DMS79 treated with DMSO at 0.1 percent for 48 hours (cell line): Measurements from ENCODE around the gene WWC1.

Experiments used
- DNase-seq: peaks from one replicate; lab custom pipeline; 2025; lab: John Stamatoyannopoulos, UW

WWC1 gene

DNA sequence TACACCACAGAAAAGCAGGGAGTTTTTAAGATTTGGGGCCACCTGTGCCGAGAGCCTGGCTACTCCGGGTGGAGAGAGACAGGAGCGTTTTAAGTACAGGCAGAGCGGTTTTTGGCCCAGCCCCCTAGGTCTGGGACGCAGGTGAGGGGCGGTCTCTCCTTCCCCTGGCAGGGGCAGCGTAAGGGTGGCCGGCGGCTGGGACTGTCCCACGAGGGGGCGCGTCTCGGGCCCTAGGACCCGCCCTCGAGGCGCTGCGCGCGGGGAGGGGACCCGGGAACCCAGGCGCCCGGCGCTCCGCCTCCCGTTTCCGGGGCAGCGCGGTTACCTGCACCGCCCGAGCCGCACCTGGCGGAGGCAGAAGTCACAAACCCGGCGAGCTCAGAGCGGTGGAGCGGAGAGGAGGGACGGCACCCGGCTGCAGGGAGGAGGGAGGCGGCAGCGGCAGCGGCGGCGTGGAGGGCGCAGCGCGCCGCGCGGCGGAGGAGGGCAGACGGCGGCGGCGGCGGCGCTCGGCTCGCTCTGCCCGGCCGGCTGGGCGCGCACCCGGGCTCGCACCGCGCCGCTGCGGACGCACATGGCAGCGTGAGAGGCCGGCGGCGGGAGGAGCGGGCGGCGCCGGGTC lies at the start of gene WWC1:
Gene WWC1, plus strand, starts transcription at position 304 of the 622 bp plus-strand sequence. CDS start 508 bp downstream, outside the sequence.
- peak; percentile 73 for DNase-seq

DNA sequence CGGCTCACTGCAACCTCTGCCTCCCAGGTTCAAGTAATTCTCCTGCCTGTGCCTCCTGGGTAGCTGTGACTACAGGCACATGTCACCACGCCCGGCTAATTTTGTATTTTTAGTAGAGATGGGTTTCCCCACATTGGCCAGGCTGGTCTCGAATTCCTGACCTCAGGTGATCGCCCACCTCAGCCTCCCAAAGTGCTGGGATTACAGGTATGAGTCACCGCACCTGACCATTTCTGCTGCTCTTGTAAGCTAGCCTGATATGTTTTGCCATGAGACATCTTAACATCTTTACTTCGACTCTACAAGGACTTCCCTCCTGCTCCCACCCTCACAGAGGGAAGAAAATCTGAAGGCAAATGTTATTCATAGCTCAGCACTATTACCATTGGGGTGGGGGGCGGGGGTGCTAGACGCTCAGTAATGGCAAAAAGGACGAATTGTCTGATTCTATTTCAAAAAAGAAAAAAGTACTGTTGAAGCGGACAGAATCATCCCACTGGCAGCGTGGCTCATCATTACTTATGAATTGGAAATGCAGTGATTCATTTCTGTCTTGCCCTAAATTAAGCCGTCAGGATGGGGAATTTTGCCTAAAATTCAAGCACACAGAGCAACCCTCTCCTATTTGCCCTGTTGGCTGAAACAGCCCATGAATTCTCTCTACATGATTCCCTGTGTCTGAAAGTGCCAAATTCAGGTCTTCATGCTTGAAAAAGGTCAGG lies 46.4 kb upstream of the WWC1 start:
- DNase-seq: no peak

DNA sequence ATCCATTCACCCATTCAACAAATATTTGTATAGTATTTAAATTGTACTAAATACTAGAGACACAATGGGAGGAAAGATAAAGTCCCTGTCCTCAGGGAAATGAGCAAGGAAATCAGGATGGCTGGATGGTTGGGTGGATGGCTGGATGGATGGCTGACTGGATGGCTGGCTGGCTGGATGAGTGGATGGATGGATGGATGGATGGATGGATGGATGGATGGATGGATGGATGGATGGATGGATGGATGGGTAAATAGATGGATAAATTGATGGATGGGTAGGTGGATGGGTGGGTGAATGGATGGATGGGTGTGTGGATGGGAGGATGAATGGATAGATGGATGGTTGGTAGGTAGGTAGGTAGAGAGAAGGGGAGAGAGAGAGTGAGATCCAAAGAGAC lies 41.5 kb upstream of the WWC1 start:
- no peak for DNase-seq

DNA sequence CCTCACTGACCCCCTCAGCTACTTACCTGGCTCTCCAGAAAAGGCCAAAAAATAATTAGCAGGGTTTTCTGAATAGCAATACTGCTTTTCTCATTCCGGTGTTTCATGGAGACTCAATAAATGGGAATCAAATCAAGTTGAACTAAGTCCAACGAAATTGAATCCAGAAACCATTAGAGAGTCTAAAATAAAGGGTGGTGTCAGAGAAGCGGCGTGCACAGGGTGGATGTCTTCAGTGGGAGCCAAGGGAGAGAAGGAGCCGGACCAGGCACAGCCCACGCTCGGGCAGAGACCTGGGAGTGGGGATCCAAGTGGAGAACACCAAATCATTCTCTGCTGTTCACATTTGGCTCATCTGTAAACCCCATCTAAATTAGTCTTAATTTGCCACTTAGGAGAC lies 40.2 kb upstream of the WWC1 start:
- DNase-seq: no peak

DNA sequence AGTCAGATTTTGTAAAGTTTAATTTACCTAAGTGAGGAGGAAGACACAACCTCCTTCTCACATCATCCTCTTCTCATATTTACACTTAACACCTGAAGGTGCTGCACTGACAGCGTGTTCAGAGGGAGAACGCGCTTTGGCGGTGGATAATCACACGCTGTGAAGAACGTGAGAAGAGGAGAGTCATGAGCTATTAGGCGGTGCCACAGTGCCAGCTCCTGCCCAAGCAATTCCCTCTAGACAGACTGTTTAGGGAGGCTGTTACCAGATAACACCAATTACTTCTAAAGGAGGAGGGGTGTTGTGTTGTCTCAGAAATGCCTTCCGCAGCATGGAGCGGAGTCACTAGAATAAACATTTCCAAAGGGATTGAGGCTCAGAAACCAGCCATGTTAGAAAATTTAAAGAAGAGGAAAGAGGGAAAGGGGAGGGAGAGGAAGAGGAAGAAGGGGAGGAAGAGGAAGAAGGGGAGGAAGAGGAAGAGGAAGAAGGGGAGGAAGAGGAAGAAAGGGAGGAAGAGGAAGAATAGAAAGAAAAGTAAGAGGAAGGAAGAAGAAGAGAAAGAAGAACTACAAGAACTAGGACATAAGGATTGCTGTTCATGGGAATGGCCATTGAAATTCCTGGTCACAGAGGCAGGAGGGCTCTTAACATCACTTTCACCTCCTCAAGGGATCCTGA lies 37.3 kb upstream of the WWC1 start:
- no peak for DNase-seq

DNA sequence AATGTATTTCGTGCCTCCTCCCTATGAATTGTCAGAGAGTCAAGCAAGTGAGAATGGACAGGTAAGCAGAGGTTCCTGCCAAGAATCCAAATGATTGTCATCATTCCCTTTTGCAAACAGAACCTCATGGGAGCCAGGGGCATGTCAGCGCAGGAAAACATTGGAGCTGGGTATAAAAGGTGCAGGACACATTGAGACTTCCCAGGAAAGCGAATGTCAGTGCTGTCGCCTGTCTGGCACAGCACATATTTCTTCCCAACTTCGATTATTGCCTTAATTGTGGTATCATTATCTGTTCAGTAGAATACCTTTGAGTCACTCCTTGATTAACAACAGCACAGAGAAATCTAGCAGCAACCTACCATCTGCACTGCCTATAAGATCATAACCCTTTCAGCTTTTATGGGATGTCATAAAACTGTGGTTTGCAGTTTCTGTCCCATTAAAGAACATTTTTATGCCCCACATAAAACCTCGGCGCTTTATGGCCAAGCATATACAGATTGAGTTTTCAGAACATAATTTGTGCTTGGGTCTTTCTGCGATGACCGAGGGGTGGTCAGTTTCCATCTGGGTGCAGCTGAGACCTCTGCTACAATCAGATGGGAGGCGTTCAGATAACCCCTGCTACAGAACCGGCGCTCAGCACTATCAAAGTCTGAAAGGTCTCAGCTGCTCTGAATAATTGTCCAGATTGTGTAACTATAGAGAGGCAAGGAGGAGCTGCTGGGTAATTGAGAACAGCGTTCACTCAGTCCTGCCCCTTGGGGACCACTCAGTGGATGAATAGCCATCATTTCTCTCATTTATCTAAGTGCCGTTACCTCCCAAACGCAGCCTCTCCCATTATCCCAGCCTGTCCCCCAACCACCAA lies 30.9 kb upstream of the WWC1 start:
- DNase-seq: no peak

DNA sequence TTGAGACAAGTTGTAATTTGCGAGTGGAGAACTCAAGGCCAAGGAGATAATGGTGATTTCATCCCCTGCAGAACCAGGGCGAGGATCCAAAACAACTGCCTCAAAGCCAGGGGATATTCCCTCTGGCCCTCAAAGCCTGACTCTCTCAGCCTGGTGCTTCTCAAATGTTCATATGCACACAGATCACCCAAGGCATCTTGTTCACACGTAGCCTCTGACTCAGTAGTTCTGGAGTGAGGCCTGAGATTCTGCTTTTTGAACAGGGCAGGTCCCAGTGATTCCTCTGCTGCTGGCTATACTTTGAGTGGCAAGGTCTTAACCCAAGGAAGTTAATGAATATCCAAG lies 30.2 kb upstream of the WWC1 start:
- no peak for DNase-seq

DNA sequence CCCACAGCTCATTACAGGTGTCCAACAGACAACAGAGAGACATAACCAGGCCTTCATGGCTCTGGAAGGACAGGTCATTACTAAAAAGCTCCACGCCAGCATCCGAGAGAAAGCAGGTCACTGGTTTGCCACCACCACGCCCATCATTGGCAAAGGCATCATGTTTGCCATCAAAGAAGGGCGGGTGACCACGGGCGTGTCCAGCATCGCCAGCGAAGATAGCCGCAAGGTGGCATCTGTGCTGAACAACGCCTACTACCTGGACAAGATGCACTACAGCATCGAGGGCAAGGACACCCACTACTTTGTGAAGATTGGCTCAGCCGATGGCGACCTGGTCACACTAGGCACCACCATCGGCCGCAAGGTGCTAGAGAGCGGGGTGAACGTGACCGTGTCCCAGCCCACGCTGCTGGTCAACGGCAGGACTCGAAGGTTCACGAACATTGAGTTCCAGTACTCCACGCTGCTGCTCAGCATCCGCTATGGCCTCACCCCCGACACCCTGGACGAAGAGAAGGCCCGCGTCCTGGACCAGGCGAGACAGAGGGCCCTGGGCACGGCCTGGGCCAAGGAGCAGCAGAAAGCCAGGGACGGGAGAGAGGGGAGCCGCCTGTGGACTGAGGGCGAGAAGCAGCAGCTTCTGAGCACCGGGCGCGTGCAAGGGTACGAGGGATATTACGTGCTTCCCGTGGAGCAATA lies 29.3 kb upstream of the WWC1 start:
- DNase-seq: no peak

DNA sequence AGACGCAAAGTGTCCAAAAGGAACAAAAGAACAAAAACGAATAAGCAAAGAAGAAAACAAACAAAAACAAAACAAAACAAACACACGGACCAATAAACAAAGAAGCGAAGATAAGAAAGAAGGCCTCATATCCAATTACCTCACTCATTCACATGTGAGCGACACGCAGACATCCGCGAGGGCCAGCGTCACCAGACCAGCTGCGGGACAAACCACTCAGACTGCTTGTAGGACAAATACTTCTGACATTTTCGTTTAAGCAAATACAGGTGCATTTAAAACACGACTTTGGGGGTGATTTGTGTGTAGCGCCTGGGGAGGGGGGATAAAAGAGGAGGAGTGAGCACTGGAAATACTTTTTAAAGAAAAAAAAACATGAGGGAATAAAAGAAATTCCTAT lies 28.3 kb upstream of the WWC1 start:
- DNase-seq: no peak

DNA sequence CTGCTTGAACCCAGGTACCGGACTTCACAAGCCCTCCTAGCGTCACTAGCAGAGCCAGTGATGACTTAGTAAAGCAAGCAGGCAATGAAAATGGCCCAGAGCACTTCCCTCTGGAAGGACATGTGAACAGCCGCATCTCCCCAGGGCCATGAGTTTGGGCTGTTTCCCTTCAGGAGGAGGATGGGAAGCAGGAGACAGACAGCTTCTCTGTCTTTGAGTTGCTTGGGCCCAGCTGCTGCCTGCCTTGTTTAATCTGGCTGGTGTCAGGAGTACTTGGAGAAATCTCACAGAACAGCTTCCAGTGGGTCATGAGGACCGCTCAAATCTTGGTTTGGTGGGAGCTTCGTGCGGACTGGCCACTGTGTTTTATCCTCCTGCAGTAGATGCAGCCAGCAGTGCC lies 25.4 kb upstream of the WWC1 start:
- no peak for DNase-seq

DNA sequence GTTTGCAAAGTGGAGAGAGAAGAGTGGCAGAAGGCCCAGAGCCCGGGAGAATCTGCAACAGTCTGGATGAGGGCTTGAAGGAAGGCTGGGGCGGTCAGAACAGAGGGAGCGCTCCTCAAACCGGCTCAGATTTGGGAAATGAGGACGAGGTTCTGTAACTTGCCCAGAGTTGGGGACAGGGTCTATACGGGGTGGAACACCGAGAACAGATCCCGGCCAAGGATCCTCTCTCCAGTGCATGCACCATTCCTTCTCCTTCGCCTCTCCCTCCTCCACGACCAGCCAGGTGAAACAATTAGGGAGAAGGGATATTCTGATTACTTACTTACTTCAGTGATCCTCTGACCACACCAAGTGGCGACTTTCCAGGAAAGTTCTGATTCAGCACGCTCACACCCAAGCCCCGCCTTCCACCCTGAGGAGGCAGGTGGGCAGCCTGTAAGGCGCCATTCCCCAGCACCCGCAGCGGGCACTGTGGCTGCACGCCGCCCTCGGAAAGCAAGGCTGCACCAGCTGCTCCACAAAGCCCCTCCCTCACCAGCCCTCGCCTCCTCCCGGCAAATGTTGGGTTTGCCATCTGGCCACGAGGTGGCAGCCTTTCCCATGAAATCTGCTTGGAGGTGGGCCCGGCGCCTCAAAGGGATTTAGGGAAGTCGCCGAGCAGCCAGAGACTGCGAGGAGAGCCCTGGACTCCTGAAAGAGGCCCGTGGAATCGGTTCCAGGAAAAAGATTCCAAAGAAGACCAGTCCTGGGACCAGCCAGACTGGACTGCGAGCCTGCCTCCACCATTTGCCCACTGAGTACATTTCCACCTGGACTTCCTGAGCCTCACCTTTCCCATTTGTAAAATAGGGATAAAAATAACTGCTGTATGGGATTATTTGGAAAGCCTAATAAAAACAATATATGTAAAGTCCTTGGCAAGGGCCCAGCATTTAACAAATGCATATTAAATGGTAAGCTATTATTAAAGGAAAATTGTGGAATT lies 22.2 kb upstream of the WWC1 start:
- DNase-seq: peak; percentile 78

DNA sequence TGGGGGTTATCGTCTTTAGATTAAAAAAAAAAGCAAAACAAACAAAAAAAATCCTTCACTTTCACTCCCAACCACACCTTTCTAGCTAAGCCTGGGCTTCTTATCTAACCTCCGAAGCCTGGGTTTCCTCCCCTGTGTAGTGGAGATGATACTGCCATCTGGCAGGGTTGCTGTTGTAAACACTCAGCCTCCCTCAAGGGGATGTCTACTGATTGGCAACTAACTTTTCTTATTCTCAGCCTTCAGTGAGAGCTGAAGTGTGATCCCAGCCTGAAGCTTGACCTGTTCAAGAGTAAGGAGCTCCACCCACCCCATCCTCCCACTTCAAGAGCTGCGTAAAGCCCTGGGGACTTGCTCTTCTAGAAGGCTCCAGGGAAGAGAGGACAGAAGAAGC lies 21.5 kb upstream of the WWC1 start:
- peak; percentile 30 for DNase-seq

DNA sequence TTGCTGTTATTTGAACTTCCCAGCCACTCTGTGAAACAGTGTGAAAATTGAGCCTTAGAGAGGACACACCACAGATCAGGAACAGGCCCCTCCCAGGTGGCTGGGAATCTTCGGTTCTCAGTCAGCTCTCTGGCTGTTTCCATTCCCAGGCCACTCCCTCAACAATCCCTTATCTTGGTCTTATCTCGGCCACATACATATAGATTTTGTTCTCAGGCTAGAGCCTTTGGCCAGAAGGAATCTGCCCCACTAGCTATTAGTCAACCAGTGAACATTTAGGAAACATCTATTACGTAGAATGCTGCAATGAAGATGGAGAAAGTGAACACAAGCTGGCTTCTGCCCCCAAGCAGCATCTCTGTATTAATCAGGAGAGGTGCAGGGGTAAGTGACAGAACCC lies 21.0 kb upstream of the WWC1 start:
- no peak for DNase-seq

DNA sequence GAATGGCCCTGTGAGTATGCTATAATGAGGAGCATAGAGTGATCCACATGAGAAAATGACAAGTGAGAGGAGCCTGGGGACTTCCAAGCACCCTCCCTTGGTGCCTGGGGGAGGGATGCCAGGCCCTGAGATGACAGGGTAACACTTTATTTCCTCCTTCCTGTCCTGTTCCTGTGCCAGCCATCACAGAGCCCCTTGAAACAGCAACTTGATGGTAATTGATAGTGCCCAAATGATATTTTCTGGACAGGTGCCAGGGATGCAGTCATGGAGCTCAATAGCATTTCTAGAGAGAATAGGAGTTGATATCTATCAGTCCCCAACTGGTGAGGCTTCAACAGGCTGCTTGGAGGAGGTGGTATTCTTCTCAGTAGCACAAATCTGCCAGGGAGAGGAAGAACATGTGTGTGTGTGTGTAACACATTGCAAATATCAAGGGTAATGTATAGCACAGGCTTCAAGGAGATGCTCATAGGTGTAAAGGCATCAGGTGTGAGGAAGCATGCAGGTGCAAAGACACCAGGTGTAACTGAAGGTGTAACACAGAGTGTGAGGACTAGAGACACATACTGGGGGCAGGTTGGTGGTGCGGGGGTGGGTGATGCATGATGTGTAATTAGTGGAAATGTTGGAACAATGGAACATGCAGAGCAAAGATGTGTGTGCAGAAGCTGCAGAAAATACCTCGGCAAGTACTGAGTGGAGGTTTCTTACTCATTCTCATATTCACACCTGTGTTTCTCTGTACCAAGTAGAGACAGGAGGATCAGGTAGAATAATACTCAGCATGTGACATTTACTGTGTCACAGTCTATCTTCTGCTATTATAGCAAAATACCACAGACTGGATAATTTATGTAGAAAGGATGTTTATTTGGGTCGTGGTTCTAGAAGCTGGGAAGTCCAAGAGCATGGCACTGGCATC lies 18.1 kb upstream of the WWC1 start:
- no peak for DNase-seq

DNA sequence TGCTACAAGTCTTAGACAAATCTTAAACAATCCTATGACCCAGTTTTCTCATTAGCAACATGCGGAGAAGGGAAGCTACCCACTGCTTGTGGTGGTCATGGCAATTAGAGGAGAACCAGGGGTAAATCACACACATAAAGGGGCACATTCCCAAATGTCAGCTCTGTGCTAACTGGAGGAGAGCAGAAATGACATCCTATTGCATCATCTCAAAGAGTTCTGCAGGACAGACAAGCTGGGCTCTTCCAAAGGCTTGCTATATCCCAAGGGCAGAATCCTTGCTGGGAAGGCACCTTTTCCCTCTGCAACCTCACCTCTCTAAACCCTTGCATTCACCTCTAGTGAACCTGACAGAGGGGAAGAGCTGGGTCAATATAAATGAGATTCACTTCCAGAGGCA lies 17.0 kb upstream of the WWC1 start:
- no peak for DNase-seq

DNA sequence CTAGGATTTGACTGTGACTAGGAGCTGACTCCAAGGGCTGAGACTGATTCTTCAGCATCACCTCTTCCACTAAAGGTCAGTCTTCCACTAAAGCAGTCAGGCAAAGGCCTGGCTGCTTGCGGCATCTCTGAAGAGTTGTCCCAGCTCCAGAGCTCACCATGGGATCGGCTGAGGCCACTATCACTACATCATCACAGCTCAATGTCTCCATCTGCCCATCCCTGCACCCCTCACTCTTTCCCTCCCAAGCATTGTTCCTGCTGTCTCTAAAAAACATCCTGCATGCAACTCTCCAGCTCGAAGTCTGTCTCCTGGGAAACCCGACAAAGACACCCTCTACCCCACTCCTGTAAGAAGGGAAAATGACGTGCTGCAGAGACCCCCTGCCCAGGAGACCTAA lies 15.5 kb upstream of the WWC1 start:
- DNase-seq: no peak

DNA sequence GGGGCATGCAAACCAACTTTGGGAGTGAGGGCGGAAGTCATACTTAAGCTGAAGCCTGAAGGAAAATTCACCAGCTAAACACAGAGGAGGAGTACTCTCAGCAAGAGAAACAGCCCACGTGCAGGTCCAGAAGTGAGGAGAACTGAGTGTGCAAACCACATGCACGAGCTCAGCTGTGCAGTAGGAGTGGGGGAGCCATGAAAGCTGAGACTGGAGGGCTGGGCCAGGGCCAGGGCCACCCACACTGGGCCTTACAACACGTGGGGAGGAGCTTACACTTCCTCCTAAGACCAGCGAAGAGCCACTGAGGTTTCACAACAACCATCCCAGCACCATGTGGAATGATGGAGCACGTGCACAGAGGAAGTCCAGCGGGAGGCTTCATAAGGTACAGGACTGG lies 9.3 kb upstream of the WWC1 start:
- DNase-seq: no peak

DNA sequence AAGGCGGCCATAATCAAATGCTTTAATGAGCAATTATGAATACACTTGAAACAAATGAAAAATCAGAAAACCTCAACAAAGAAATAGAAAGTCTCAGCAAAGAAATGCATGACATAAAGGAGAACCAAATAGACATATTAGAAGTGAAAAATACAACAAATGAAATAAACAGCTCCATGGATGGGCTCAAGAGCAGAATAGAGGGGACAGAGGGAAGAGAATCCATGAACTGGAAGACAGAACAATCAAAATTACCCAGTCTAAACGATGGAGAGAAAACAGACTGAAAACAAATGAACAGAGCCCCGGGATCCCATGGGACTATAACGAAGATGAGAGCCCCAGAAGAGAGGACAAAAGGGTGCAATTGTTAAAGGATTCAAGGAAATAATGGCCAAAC lies 6.6 kb upstream of the WWC1 start:
- no peak for DNase-seq

DNA sequence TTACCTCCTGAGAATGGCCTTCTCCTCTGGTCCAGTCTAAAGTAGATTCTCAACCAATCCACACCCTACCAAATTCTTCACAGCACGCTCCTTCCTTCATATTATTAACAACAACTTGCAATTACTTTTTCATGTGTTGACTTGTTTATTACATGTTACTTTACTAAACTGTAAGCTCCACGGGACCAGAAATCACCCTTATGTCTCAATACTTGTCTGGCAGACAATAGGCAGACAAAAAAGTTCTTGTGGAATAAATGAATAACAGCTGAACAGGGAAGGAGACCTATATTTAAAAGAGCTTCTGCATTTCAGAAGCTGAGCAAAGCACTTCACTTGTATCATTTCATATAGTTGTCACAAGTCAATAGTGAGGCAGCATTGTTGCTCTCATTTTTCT lies 5.7 kb upstream of the WWC1 start:
- DNase-seq: no peak

DNA sequence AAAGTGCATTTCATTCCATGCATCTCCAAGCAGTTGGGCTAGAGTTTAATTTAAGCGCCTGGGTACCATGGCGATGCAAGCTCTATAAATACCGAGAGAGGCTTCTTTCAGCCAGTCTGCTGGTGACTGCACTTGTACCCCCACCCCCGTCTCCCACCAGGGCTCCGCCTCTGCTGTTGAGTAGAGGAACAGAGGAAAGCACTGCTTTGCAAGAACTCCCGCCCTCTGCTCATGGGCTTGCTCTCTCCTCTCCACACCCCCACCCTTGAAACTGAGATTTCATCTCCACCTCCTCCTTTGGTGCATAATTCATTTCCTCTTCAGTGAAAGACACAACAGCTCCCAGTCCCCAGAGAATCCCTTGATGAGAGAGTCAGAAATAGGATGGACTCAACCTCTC lies 5.1 kb upstream of the WWC1 start:
- DNase-seq: no peak
